OCI-LY1 (cell line): ENCODE results near the gene EYA2.

Experiments used
- EZH2 ChIP-seq: fragments of 200-600 bp; sonication (generic), shearing (Covaris generic); IDR thresholded peaks from 2 replicates; pipeline ENCODE4 v1.8.0; 2017; ENCODE audit warnings: borderline replicate concordance, mixed run types, mild to moderate bottlenecking, antibody characterized with exemption, low read length, moderate library complexity, mixed read lengths
- TF ChIP-seq, protein P1 (sequence below): fragments of 200-600 bp; sonication (generic), shearing (Covaris generic); IDR thresholded peaks from 2 replicates; pipeline ENCODE4 v1.5.1; 2017; ENCODE audit warnings: mild to moderate bottlenecking, antibody characterized with exemption, low read length, moderate library complexity, mixed read lengths

DNA sequence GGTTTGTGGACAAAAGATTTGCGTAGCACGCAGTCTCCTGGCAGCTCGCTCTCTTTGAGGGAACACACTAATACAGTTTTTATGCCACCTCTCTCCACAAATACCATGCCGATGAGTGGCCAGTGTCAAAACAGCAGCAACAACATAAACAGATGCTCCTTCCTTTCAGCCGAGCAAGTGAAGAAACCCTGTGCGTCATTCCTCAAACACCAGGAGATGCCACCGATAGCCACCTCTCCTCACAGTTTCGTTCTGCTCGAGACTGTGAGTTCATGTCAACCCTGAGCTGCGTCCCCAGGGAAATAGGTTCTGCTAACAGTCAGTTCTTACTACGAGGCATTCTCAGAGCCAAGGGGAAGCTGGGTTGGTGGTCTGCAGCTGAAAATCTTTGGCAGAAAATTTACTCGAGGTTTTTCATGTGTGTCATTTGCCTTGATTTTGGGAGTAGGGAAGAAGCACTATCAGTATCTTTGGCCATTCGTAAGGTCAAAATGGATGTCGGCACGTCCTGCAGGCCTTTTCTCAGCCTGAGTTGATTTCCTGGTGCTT, 59.9 kb downstream of the EYA2 start:
- TF ChIP-seq, protein P1, sequence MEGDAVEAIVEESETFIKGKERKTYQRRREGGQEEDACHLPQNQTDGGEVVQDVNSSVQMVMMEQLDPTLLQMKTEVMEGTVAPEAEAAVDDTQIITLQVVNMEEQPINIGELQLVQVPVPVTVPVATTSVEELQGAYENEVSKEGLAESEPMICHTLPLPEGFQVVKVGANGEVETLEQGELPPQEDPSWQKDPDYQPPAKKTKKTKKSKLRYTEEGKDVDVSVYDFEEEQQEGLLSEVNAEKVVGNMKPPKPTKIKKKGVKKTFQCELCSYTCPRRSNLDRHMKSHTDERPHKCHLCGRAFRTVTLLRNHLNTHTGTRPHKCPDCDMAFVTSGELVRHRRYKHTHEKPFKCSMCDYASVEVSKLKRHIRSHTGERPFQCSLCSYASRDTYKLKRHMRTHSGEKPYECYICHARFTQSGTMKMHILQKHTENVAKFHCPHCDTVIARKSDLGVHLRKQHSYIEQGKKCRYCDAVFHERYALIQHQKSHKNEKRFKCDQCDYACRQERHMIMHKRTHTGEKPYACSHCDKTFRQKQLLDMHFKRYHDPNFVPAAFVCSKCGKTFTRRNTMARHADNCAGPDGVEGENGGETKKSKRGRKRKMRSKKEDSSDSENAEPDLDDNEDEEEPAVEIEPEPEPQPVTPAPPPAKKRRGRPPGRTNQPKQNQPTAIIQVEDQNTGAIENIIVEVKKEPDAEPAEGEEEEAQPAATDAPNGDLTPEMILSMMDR, result no peak
- no peak for TF ChIP-seq EZH2
